ENCODE data around the gene ANKS6.

ANKS6 gene

GRCh38 chr9:98796364-98797101 is at the start of gene ANKS6:
Gene ANKS6 (minus strand): TSS chr9:98796555. CDS start chr9:98796491, 64 bp downstream.
- no peak for DNase-seq (ENCODE audit: low read depth, low spot score)

GRCh38 chr9:98846081-98846480 is 49.7 kb upstream of the ANKS6 start:
- DNase-seq (ENCODE audit: low read depth, low spot score) = no peak

GRCh38 chr9:98842510-98842909 is 46.2 kb upstream of the ANKS6 start:
- DNase-seq (ENCODE audit: low read depth, low spot score) = no peak

- DNase-seq (ENCODE audit: low read depth, low spot score) = no peak
These were observed 43.4 kb upstream of the ANKS6 start for GRCh38 chr9:98839724-98840123.

GRCh38 chr9:98838868-98839565 is 42.7 kb upstream of the ANKS6 start:
- DNase-seq (ENCODE audit: low read depth, low spot score) = no peak

DNA sequence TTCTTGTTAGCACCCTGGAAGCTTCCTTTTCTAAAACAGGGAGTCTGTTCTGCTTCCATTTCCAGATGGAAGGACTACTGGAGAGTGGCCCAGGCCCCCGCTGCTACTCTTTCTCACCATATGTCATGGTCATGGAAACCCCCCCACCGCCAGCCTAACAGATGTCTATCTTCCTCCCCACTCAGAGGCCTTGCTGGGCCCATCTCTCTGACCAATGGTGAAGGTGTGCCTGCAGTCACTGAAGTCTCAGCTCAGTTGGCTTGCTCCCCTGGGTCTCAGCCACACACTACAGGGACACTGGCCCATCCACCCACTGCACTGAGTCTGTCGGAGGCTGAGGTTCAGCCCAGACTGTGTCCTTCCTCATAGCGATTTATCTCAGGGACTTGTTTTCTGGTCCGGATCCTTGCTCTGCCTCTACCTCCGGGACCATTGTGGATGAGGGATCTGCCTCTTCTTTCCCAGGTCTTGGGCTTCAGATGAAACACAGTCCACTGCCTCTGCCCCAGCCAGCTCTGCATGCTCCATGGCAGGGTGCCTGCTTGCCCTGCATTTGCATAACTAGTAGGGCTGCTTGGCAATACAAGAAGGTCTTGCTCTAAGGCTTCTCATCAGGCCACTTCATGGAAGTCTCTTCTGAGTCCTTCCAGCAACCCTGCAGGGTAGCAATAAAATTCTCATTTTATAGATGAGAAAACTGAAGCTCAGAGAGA is 42.0 kb upstream of the ANKS6 start:
- no peak for DNase-seq (ENCODE audit: low read depth, low spot score)

- DNase-seq (ENCODE audit: low read depth, low spot score) = no peak
These were observed 41.2 kb upstream of the ANKS6 start for GRCh38 chr9:98837516-98837915.

DNA sequence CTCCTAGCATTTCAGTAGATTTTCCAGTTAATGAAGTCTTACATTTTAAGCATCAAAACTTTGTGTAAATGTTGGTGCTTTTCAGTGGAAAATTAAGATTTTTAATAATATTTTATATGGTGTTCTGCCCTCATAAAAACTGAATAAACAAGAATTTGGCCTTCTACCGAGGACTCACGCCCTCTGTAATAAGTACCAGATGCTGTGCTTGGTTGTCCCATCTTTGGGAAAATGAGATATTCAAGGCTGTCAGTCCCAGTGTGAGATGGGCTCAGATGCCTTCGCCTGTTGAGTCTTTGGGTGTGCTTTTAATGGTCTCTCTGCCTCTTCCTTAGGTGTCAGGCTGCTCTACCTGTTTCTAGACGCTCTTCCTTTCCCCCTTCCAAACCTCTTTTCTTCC is 39.9 kb upstream of the ANKS6 start:
- DNase-seq (ENCODE audit: low read depth, low spot score) = no peak

- no peak for DNase-seq (ENCODE audit: low read depth, low spot score)
These were observed 38.0 kb upstream of the ANKS6 start for GRCh38 chr9:98834386-98834785.

DNA sequence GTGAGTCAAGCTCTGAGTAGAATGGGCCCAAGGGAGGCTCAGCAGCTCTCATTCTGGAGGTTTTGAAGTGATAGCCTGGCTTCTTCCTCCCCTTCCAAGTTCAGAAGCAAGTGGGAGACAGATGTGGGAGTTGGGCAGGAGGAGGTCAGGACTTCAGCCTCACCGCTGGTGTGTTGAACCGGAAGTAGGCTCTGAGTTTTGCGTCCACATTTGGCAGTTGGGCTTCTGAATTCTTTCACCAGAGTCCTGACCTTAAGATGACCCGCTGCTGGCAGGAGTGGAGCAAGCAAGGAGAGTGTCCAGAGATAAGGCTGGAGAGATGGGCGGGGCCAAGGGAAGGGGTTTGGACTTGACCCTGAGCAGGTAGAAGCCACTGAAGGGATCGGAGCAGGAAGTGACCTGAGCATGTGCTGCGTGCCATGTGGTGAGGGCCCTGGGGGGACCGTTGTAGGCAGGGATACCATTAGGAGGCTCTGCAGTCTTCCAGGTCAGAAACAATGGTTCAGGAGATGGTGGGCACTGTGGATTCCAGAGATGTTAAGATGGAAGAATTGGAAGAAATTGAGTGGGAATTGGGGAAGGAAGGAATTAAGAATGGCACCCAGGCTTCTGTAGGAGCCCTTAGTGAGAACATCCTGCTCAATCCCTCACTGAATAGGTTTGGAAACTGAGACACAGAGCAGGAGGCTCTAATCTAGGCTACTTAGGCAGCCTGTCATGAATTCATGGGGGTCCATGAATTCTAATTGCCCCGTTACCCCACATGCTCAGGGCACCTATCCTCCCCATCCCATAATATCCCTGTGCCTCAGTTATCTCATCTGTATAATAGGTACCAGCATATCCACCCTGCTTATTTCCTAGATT is 37.0 kb upstream of the ANKS6 start:
- no peak for DNase-seq (ENCODE audit: low read depth, low spot score)

DNA sequence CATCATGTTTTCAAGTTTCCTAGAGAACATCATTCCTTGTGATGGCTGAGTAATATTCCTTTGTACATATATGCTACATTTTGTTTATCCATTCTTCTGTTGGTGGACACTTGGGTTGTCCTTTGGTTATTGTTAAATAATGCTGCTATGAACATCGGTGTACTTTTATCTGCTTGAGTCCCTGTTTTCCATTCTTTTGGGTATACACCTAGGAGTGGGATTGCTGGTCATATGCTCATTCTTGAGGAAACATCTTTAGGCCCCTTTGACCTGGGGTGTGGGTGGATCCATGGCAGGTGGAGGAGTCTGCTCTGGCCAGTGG is 36.4 kb upstream of the ANKS6 start:
- DNase-seq (ENCODE audit: low read depth, low spot score) = no peak

- no peak for DNase-seq (ENCODE audit: low read depth, low spot score)
These were observed 35.3 kb upstream of the ANKS6 start for GRCh38 chr9:98831696-98832095.

DNA sequence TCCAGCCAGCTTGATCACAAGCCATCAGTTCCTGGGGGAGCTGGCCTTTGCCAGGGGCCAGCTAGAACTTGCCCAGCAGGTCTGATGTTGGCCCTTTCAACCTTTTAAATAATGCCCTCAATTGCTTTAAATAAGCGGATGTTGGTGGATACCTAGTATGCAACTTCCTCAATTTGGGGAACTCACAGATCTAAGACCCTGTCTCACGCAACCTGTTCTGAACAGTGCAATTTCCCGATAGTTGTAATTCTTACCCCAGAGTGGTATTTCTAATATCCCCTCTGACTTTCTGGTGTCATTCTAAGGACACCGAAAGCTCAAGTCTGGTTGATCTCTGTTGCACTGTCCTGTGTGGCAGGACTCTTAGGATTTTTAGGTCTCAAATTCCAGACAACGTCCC is 34.2 kb upstream of the ANKS6 start:
- DNase-seq (ENCODE audit: low read depth, low spot score) = no peak

DNA sequence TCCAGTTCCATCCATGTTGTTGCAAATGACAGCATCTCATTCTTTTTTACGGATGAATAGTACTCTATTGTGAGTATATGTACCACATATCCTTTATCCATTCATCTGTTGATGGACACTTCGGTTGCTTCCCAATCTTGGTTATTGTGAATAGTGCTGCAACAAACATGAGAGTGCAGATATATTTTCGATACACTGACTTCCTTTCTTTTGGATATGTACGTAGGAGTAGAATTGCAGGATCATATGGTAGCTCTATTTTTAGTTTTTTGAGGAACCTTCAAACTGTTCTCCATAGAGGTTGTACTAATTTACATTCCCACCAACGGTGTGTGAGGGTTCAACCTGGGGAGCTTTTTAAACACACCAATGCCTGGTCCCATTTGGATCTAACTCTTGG is 33.4 kb upstream of the ANKS6 start:
- DNase-seq (ENCODE audit: low read depth, low spot score) = no peak

DNA sequence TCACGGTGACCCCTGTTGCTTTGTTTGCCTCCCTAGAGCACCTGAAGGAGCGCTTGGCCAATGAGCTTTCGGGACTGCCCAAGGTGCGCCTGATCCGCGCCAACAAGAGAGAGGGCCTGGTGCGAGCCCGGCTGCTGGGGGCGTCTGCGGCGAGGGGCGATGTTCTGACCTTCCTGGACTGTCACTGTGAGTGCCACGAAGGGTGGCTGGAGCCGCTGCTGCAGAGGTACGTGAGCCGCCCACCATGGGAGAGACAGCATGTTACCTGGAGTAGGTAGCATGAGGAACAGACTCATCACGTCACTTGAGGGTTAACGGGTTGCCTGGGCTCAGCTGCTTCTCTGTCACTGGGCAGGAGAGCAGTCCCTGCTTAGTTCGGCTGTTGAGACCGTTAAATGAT is 30.4 kb upstream of the ANKS6 start:
- DNase-seq (ENCODE audit: low read depth, low spot score) = no peak

- no peak for DNase-seq (ENCODE audit: low read depth, low spot score)
These were observed 29.1 kb upstream of the ANKS6 start for GRCh38 chr9:98825414-98825813.

GRCh38 chr9:98823666-98824334 is 27.4 kb upstream of the ANKS6 start:
- DNase-seq (ENCODE audit: low read depth, low spot score) = no peak

- DNase-seq (ENCODE audit: low read depth, low spot score) = no peak
These were observed 26.3 kb upstream of the ANKS6 start for GRCh38 chr9:98822661-98823060.

GRCh38 chr9:98821831-98822230 is 25.5 kb upstream of the ANKS6 start:
- no peak for DNase-seq (ENCODE audit: low read depth, low spot score)

DNA sequence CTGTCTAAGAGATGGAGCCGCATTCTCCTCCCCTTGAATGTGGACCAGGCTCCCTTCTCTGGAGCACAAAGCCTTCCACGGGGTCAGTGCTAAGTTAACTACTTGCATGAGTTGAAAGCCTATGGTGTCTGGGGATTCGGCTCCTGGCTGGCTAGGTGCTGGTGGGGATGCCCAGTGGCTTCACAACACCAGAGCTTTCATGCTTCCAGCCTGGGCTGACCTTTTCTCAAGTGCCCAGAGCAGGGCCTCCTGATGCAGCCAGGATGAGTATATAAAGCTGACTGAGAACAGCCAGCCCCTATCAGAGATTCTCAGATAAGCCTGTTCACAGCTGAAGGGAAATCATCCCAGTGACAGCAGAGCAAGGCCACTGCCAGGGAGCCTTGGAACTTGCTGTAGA is 22.9 kb upstream of the ANKS6 start:
- DNase-seq (ENCODE audit: low read depth, low spot score) = no peak

GRCh38 chr9:98818764-98819163 is 22.4 kb upstream of the ANKS6 start:
- no peak for DNase-seq (ENCODE audit: low read depth, low spot score)
